Mammary epithelial cell (primary cell): ENCODE measurements around the gene MYCBPAP.

Experiments used
- EZH2 ChIP-seq: IDR thresholded peaks from 2 replicates; pipeline ENCODE4 v1.6.1; 2012; ENCODE audit warnings: low read length, inconsistent platforms, borderline replicate concordance
- TF ChIP-seq, protein P1 (sequence below), 2 donors: IDR thresholded peaks in 1 of 2; conservative IDR thresholded peaks in 1 of 2; 2 replicates each; pipeline ENCODE4 v1.5.1; 2011 to 2012; ENCODE audit warnings: inconsistent platforms in 2 of 2, low read length in 2 of 2, mild to moderate bottlenecking in 2 of 2, control low read depth in 1 of 2, low read depth in 1 of 2; ENCODE audit not compliant: insufficient read depth in 1 of 2; ENCODE audit errors: extremely low read depth in 1 of 2

DNA sequence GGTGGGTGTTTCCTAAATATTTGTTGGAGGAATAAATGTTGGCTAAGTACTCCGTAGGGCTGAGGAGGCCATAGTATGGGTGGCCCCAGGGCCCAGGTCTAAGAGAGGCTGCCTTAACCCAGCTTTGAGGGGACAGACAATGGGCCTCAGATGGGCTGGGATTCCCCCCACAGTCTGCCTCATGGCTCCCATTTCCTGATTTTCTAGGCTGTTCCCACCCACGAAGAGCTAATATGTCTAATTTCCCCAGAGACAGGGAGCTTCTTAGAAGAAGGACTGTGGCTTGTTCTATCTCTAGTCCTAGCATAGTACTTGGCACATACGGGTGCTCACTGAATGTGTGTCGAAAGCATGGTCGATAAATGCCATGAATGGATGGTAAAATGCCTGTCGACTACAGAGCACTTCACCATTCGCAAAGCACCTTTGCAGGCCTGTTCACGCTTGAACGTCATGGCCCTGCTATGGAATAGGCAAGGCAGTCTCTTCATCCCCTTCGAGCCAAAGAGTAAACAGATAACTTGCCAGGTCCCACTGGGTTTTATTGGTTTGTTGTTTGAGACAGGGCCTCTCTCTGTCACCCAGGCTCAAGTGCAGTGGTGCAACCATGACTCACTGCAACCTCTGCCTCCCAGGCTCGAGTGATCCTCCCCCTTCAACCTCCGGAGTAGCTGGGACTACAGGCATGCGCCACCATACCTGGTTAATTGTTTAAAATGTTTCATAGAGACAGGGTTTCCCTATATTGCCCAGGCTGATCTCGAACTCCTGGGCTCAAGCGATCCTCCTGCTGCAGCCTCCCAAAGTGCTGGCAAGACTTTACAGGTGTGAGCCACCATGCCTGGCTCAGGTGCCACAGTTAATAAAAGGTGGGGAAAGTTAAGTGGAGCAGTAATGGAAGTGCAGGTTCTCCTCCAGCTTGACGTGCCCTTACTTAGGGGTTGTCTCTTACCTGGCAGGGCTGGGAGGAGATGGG, 49.2 kb upstream of the MYCBPAP start:
- TF ChIP-seq, protein P1, sequence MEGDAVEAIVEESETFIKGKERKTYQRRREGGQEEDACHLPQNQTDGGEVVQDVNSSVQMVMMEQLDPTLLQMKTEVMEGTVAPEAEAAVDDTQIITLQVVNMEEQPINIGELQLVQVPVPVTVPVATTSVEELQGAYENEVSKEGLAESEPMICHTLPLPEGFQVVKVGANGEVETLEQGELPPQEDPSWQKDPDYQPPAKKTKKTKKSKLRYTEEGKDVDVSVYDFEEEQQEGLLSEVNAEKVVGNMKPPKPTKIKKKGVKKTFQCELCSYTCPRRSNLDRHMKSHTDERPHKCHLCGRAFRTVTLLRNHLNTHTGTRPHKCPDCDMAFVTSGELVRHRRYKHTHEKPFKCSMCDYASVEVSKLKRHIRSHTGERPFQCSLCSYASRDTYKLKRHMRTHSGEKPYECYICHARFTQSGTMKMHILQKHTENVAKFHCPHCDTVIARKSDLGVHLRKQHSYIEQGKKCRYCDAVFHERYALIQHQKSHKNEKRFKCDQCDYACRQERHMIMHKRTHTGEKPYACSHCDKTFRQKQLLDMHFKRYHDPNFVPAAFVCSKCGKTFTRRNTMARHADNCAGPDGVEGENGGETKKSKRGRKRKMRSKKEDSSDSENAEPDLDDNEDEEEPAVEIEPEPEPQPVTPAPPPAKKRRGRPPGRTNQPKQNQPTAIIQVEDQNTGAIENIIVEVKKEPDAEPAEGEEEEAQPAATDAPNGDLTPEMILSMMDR (conservative IDR thresholded peaks at IDR 0.05 in 1 of 2, IDR thresholded peaks at IDR 0.05 in 1 of 2; ENCODE audit: extremely low read depth in 1 of 2, insufficient read depth in 1 of 2, low read depth in 1 of 2, low read length in 2 of 2), result no peak
- TF ChIP-seq EZH2, result no peak
